ENCODE results near the gene ZNF575. TPM values are rescaled to one million over a fixed set of nuclear protein-coding genes. Genes with fewer than 3 reads are reported as not detected.
A peak's percentile ranks its signal among the peaks of the same experiment; 100 is the strongest.

ZNF575 gene
- total RNA-seq, 2 experiments from 2014 or later: 2.0 TPM; not detected in 1

DNA sequence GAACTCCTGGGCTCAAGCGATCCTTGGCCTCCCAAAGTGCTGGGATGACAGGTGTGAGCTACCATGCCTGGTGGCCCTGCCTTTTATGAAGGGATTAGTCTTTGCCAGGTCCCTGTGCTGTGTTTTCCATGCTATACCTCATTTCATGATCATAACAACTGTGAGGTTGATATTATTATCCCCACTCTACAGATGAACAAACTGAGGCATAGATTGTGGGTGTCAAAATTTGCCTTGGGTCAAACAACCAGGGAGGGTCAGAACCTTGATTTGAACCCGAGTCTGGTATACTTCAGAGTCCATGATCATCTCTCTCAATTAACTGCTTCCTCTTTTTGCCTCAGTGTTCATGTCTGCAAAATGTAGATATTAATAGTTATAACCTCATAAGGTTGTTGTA lies 49.5 kb downstream of the ZNF575 start:
- Histone ChIP-seq H3K79me2 (ENCODE audit: insufficient read depth, low read depth, low read length) (no peaks in the 10 kb centered on the region), H3K4me1 (ENCODE audit: insufficient read depth, low read length, poor library complexity, severe bottlenecking) (peaks cover 7% of the 10 kb centered on the region), H3K4me3 (ENCODE audit: low read depth, low read length, poor library complexity, severe bottlenecking) (no peak overlapping the region), H3K4me2 (ENCODE audit: low read length) (no peak overlapping the region; the same call in 1 of the 2 replicates), H2AFZ (ENCODE audit: low read length) (no peak overlapping the region), H4K20me1 (ENCODE audit: insufficient read depth, low read length) (no peaks in the 10 kb centered on the region), H3K27ac (ENCODE audit: low read depth, low read length, poor library complexity, severe bottlenecking) (no peak overlapping the region), H3K36me3 (ENCODE audit: insufficient read depth, low read length) (no peaks in the 10 kb centered on the region), H3K9me3 (ENCODE audit: low read length) (no peaks in the 10 kb centered on the region), H3K9me2 (ENCODE audit: insufficient read depth, low read length) (no peaks in the 10 kb centered on the region)
- DNase-seq (ENCODE audit: low spot score): no peak
- no TSS peak for BruUV-seq (replicated peaks)
- ChIA-PET CTCF (ENCODE audit: unreplicated experiment) (no interaction called here), POLR2A (no interaction called here)
- intact Hi-C loops (cut with micrococcal nuclease; ENCODE audit: unreplicated experiment): no loop called here
- no peak for TF ChIP-seq EZH2phosphoT487 (IDR thresholded peaks at IDR 0.05; ENCODE audit: borderline replicate concordance, low read depth, low read length)
- TF ChIP-seq, protein P1, sequence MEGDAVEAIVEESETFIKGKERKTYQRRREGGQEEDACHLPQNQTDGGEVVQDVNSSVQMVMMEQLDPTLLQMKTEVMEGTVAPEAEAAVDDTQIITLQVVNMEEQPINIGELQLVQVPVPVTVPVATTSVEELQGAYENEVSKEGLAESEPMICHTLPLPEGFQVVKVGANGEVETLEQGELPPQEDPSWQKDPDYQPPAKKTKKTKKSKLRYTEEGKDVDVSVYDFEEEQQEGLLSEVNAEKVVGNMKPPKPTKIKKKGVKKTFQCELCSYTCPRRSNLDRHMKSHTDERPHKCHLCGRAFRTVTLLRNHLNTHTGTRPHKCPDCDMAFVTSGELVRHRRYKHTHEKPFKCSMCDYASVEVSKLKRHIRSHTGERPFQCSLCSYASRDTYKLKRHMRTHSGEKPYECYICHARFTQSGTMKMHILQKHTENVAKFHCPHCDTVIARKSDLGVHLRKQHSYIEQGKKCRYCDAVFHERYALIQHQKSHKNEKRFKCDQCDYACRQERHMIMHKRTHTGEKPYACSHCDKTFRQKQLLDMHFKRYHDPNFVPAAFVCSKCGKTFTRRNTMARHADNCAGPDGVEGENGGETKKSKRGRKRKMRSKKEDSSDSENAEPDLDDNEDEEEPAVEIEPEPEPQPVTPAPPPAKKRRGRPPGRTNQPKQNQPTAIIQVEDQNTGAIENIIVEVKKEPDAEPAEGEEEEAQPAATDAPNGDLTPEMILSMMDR (conservative IDR thresholded peaks at IDR 0.05; ENCODE audit: low read length): no peak

DNA sequence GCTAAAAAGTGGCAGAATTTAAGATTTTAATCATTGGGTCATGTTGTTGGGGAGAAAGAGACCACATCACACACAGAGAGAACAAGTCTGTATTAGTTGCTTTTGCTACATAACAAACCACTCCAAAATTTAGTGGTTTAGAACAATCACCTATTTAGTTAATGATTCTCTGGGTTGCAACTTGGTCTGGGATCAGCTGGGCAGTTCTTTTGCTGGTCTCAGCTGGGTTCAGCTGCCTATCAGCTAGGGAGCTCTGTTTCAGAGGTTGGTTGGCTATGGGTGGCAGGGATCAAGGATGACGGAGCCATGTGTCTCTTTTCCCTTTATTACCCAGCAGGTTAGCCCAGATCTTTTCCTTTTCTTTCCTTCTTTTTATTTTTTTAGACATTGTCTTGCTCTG lies 51.5 kb downstream of the ZNF575 start:
- BruUV-seq (replicated peaks): no TSS peak
- Histone ChIP-seq H3K9me3 (ENCODE audit: low read length) (no peaks in the 10 kb centered on the region), H3K4me2 (ENCODE audit: low read length) (no peak overlapping the region), H2AFZ (ENCODE audit: low read length) (peak overlapping the region; percentile 8; the same call in 1 of the 2 replicates), H4K20me1 (ENCODE audit: insufficient read depth, low read length) (no peaks in the 10 kb centered on the region), H3K79me2 (ENCODE audit: insufficient read depth, low read depth, low read length) (no peaks in the 10 kb centered on the region), H3K27ac (ENCODE audit: low read depth, low read length, poor library complexity, severe bottlenecking) (peak overlapping the region; percentile 10), H3K4me3 (ENCODE audit: low read depth, low read length, poor library complexity, severe bottlenecking) (no peak overlapping the region), H3K9me2 (ENCODE audit: insufficient read depth, low read length) (no peaks in the 10 kb centered on the region), H3K4me1 (ENCODE audit: insufficient read depth, low read length, poor library complexity, severe bottlenecking) (peaks cover 7% of the 10 kb centered on the region), H3K36me3 (ENCODE audit: insufficient read depth, low read length) (no peaks in the 10 kb centered on the region)
- TF ChIP-seq, protein P1 (conservative IDR thresholded peaks at IDR 0.05; ENCODE audit: low read length): no peak
- no peak for TF ChIP-seq EZH2phosphoT487 (IDR thresholded peaks at IDR 0.05; ENCODE audit: borderline replicate concordance, low read depth, low read length)
- CTCF ChIA-PET (ENCODE audit: unreplicated experiment): no interaction called here
- POLR2A ChIA-PET: interaction anchor here (1.1 kb wide), 1 partner anchor 9 kb away, joined by 4 read pairs; the partner anchor contains the start of gene PINLYP
- intact Hi-C loops (cut with micrococcal nuclease; ENCODE audit: unreplicated experiment): no loop called here
- no peak for DNase-seq (ENCODE audit: low spot score)

Other genes with a start within 250 kb of the ZNF575 start
- not detected in 2 replicates for gene CD177, start 179.5 kb upstream of the ZNF575 start, total RNA-seq (2014; rRNA removed; shearing (Covaris generic))
- gene CD177, start 179.5 kb upstream of the ZNF575 start, total RNA-seq (2022): not detected in 2 replicates
- not detected in 2 replicates for gene TEX101, start 118.3 kb upstream of the ZNF575 start, total RNA-seq (2014; rRNA removed; shearing (Covaris generic))
- not detected in 2 replicates for gene TEX101, start 118.3 kb upstream of the ZNF575 start, total RNA-seq (2022)
- gene LYPD3, start 67.6 kb upstream of the ZNF575 start, total RNA-seq (2014; rRNA removed; shearing (Covaris generic)): not detected in 2 replicates
- 0.42 TPM in 1 of 2 replicates, not detected in the other for gene LYPD3, start 67.6 kb upstream of the ZNF575 start, total RNA-seq (2022)
- gene PHLDB3, start 28.4 kb upstream of the ZNF575 start, total RNA-seq (2014; rRNA removed; shearing (Covaris generic)): 12.9 and 20.6 TPM in 2 replicates
- 6.0 and 9.9 TPM in 2 replicates for gene PHLDB3, start 28.4 kb upstream of the ZNF575 start, total RNA-seq (2022)
- gene ETHE1, start 6.0 kb upstream of the ZNF575 start, total RNA-seq (2014; rRNA removed; shearing (Covaris generic)): 1.7 and 5.7 TPM in 2 replicates
- gene ETHE1, start 6.0 kb upstream of the ZNF575 start, total RNA-seq (2022): 6.2 and 6.4 TPM in 2 replicates
- 28.7 and 35.9 TPM in 2 replicates for gene XRCC1, start 42.3 kb downstream of the ZNF575 start, total RNA-seq (2014; rRNA removed; shearing (Covaris generic))
- gene XRCC1, start 42.3 kb downstream of the ZNF575 start, total RNA-seq (2022): 27.2 and 33.7 TPM in 2 replicates
- gene PINLYP, start 42.6 kb downstream of the ZNF575 start, total RNA-seq (2014; rRNA removed; shearing (Covaris generic)): 4.9 and 11.5 TPM in 2 replicates
- 0.40 and 0.81 TPM in 2 replicates for gene PINLYP, start 42.6 kb downstream of the ZNF575 start, total RNA-seq (2022)
- gene IRGQ, start 62.9 kb downstream of the ZNF575 start, total RNA-seq (2014; rRNA removed; shearing (Covaris generic)): 6.4 and 23.0 TPM in 2 replicates
- 15.1 and 15.3 TPM in 2 replicates for gene IRGQ, start 62.9 kb downstream of the ZNF575 start, total RNA-seq (2022)
- 11.6 and 20.2 TPM in 2 replicates for gene ZNF576, start 63.4 kb downstream of the ZNF575 start, total RNA-seq (2014; rRNA removed; shearing (Covaris generic))
- gene ZNF576, start 63.4 kb downstream of the ZNF575 start, total RNA-seq (2022): 14.5 and 17.8 TPM in 2 replicates
- gene SRRM5, start 78.9 kb downstream of the ZNF575 start, total RNA-seq (2014; rRNA removed; shearing (Covaris generic)): 0.36 and 0.73 TPM in 2 replicates
- gene SRRM5, start 78.9 kb downstream of the ZNF575 start, total RNA-seq (2022): 0.61 and 0.85 TPM in 2 replicates
- gene ZNF428, start 86.4 kb downstream of the ZNF575 start, total RNA-seq (2014; rRNA removed; shearing (Covaris generic)): 91.1 and 98.1 TPM in 2 replicates
- gene ZNF428, start 86.4 kb downstream of the ZNF575 start, total RNA-seq (2022): 28.5 and 31.0 TPM in 2 replicates
- 0.05 TPM in 1 of 2 replicates, not detected in the other for gene CADM4, start 106.7 kb downstream of the ZNF575 start, total RNA-seq (2014; rRNA removed; shearing (Covaris generic))
- not detected in 2 replicates for gene CADM4, start 106.7 kb downstream of the ZNF575 start, total RNA-seq (2022)
- 0.41 TPM in 1 of 2 replicates, not detected in the other for gene PLAUR, start 137.0 kb downstream of the ZNF575 start, total RNA-seq (2014; rRNA removed; shearing (Covaris generic))
- 0.57 and 0.76 TPM in 2 replicates for gene PLAUR, start 137.0 kb downstream of the ZNF575 start, total RNA-seq (2022)
- gene IRGC, start 182.9 kb downstream of the ZNF575 start, total RNA-seq (2014; rRNA removed; shearing (Covaris generic)): not detected in 2 replicates
- gene IRGC, start 182.9 kb downstream of the ZNF575 start, total RNA-seq (2022): not detected in 2 replicates
- gene SMG9, start 221.8 kb downstream of the ZNF575 start, total RNA-seq (2014; rRNA removed; shearing (Covaris generic)): 49.1 and 65.6 TPM in 2 replicates
- gene SMG9, start 221.8 kb downstream of the ZNF575 start, total RNA-seq (2022): 75.5 and 83.1 TPM in 2 replicates
- gene KCNN4, start 247.8 kb downstream of the ZNF575 start, total RNA-seq (2014; rRNA removed; shearing (Covaris generic)): 31.3 and 39.7 TPM in 2 replicates
- gene KCNN4, start 247.8 kb downstream of the ZNF575 start, total RNA-seq (2022): 39.3 and 40.0 TPM in 2 replicates

Data from OCI-LY7 (cell line).